Central memory CD8-positive, alpha-beta T cell (primary cell): ENCODE results near the gene CARD16.
A peak's percentile ranks its signal among the peaks of the same experiment; 100 is the strongest.
"Not testable (repeated sequence)": the region's sequence is repeated elsewhere in the genome, so short reads cannot be mapped to it uniquely, and the experiment has no call there.

Source experiments
- ATAC-seq: fragments of 150-1000 bp; cut with Tn5 transposase; replicated peaks from 2 replicates; pipeline ENCODE4 v1.10.0; 2022; ENCODE audit warnings: mild to moderate bottlenecking, moderate FRiP score, moderate number of reproducible peaks; ENCODE audit not compliant: poor library complexity, severe bottlenecking; ENCODE audit errors: extremely low read depth
- DNase-seq, 2 donors: peaks; one replicate each; pipeline ENCODE4 v3.0.0; 2021; ENCODE audit warnings: low spot score in 2 of 2
- H3K27ac Mint-ChIP-seq: one replicate; pipeline ENCODE4 v1.8.0; 2022; ENCODE audit warnings: low read depth, mild to moderate bottlenecking, moderate library complexity, mixed read lengths
- H3K27me3 Mint-ChIP-seq: one replicate; pipeline ENCODE4 v1.8.0; 2022; ENCODE audit warnings: mixed read lengths
- H3K36me3 Mint-ChIP-seq: one replicate; pipeline ENCODE4 v1.8.0; 2022; ENCODE audit warnings: mild to moderate bottlenecking, moderate library complexity, mixed read lengths; ENCODE audit not compliant: insufficient read depth
- H3K4me1 Mint-ChIP-seq: one replicate; pipeline ENCODE4 v1.8.0; 2022; ENCODE audit warnings: mixed read lengths
- H3K4me3 Mint-ChIP-seq: one replicate; pipeline ENCODE4 v1.8.0; 2022; ENCODE audit warnings: mild to moderate bottlenecking, moderate library complexity, mixed read lengths
- H3K9me3 Mint-ChIP-seq: one replicate; pipeline ENCODE4 v1.8.0; 2022; ENCODE audit warnings: mixed read lengths

Gene CARD16

GRCh38 chr11:105070306-105070705, 25.2 kb upstream of the CARD16 start:
- no peak overlapping the region for H3K27ac Mint-ChIP-seq
- H3K9me3 Mint-ChIP-seq = no peaks in the 10 kb centered on the region

GRCh38 chr11:105069749-105070148, 24.6 kb upstream of the CARD16 start:
- not testable (repeated sequence) for H3K36me3 Mint-ChIP-seq, H3K9me3 Mint-ChIP-seq, H3K4me3 Mint-ChIP-seq, H3K27ac Mint-ChIP-seq, H3K27me3 Mint-ChIP-seq, DNase-seq
- H3K4me1 Mint-ChIP-seq = peaks cover 16% of the 10 kb centered on the region
- ATAC-seq = peak; percentile 32

More at GRCh38 chr11:105070306-105070705, 25.2 kb upstream of the CARD16 start:
- peak overlapping the region; percentile 74 for H3K4me3 Mint-ChIP-seq
- DNase-seq (no peak), ATAC-seq (no peak)
- no peaks in the 10 kb centered on the region for H3K27me3 Mint-ChIP-seq
- H3K36me3 Mint-ChIP-seq = no peaks in the 10 kb centered on the region
- H3K4me1 Mint-ChIP-seq = peaks cover 16% of the 10 kb centered on the region

GRCh38 chr11:105063245-105063941, 18.3 kb upstream of the CARD16 start:
- H3K27ac Mint-ChIP-seq, H3K36me3 Mint-ChIP-seq, H3K27me3 Mint-ChIP-seq, H3K4me1 Mint-ChIP-seq, H3K9me3 Mint-ChIP-seq, DNase-seq, H3K4me3 Mint-ChIP-seq, ATAC-seq: not testable (repeated sequence)

- H3K27ac Mint-ChIP-seq = no peak overlapping the region
- DNase-seq (no peak), ATAC-seq (no peak)
- no peaks in the 10 kb centered on the region for H3K9me3 Mint-ChIP-seq
- no peaks in the 10 kb centered on the region for H3K4me1 Mint-ChIP-seq
- H3K36me3 Mint-ChIP-seq = peaks cover 3% of the 10 kb centered on the region
- H3K4me3 Mint-ChIP-seq = no peak overlapping the region
- H3K27me3 Mint-ChIP-seq = no peaks in the 10 kb centered on the region
Measured at GRCh38 chr11:105057432-105057831, 12.3 kb upstream of the CARD16 start.

GRCh38 chr11:105056446-105056845, 11.3 kb upstream of the CARD16 start:
- no peak for DNase-seq
- Mint-ChIP-seq H3K27me3 (no peaks in the 10 kb centered on the region), H3K4me1 (no peaks in the 10 kb centered on the region), H3K4me3 (no peak overlapping the region), H3K9me3 (no peaks in the 10 kb centered on the region), H3K27ac (no peak overlapping the region), H3K36me3 (peaks cover under 1% of the 10 kb centered on the region)
- ATAC-seq = no peak

GRCh38 chr11:105054723-105055493, 9.8 kb upstream of the CARD16 start:
- ATAC-seq (no peak), DNase-seq (no peak)
- Mint-ChIP-seq H3K9me3 (no peaks in the 10 kb centered on the region), H3K4me1 (no peaks in the 10 kb centered on the region), H3K36me3 (no peaks in the 10 kb centered on the region), H3K27me3 (no peaks in the 10 kb centered on the region), H3K4me3 (no peak overlapping the region), H3K27ac (no peak overlapping the region)

- no peaks in the 10 kb centered on the region for H3K9me3 Mint-ChIP-seq
- no peak for DNase-seq
- no peaks in the 10 kb centered on the region for H3K27me3 Mint-ChIP-seq
- H3K4me3 Mint-ChIP-seq = no peak overlapping the region
- no peak for ATAC-seq
- no peaks in the 10 kb centered on the region for H3K4me1 Mint-ChIP-seq
- H3K36me3 Mint-ChIP-seq = no peaks in the 10 kb centered on the region
- no peak overlapping the region for H3K27ac Mint-ChIP-seq
Measured at GRCh38 chr11:105052487-105052886, 7.4 kb upstream of the CARD16 start.

- no peak overlapping the region for H3K4me3 Mint-ChIP-seq
- no peaks in the 10 kb centered on the region for H3K36me3 Mint-ChIP-seq
- no peaks in the 10 kb centered on the region for H3K4me1 Mint-ChIP-seq
- DNase-seq (no peak), ATAC-seq (no peak)
- no peak overlapping the region for H3K27ac Mint-ChIP-seq
- H3K9me3 Mint-ChIP-seq = no peaks in the 10 kb centered on the region
- H3K27me3 Mint-ChIP-seq = no peaks in the 10 kb centered on the region
Measured at GRCh38 chr11:105051559-105051958, 6.4 kb upstream of the CARD16 start.

- no peaks in the 10 kb centered on the region for H3K36me3 Mint-ChIP-seq
- no peaks in the 10 kb centered on the region for H3K27me3 Mint-ChIP-seq
- peaks cover 15% of the 10 kb centered on the region for H3K4me1 Mint-ChIP-seq
Measured at GRCh38 chr11:105049481-105049880, 4.3 kb upstream of the CARD16 start.

GRCh38 chr11:105046898-105047579, 1.9 kb upstream of the CARD16 start:
- Mint-ChIP-seq H3K27me3 (no peaks in the 10 kb centered on the region), H3K4me1 (peaks cover 35% of the 10 kb centered on the region), H3K4me3 (no peak overlapping the region), H3K27ac (peak overlapping the region; percentile 77), H3K36me3 (no peaks in the 10 kb centered on the region), H3K9me3 (no peaks in the 10 kb centered on the region)
- ATAC-seq = no peak
- DNase-seq = no peak

More at GRCh38 chr11:105049481-105049880, 4.3 kb upstream of the CARD16 start:
- no peak for ATAC-seq
- no peak overlapping the region for H3K4me3 Mint-ChIP-seq
- no peak for DNase-seq
- no peaks in the 10 kb centered on the region for H3K9me3 Mint-ChIP-seq
- H3K27ac Mint-ChIP-seq = no peak overlapping the region

- Mint-ChIP-seq H3K36me3 (peaks cover 1% of the 10 kb centered on the region), H3K4me3 (peak overlapping the region; percentile 90), H3K9me3 (no peaks in the 10 kb centered on the region), H3K27me3 (no peaks in the 10 kb centered on the region), H3K27ac (peak overlapping the region; percentile 93), H3K4me1 (peaks cover 41% of the 10 kb centered on the region)
- ATAC-seq (no peak), DNase-seq (no peak)
Measured at GRCh38 chr11:105045676-105046296, 651 bp upstream of the CARD16 start.

- H3K27me3 Mint-ChIP-seq = no peaks in the 10 kb centered on the region
- ATAC-seq (no peak), DNase-seq (no peak)
- peaks cover 10% of the 10 kb centered on the region for H3K36me3 Mint-ChIP-seq
- H3K4me1 Mint-ChIP-seq = peaks cover 47% of the 10 kb centered on the region
- H3K27ac Mint-ChIP-seq = peak overlapping the region; percentile 93
- H3K9me3 Mint-ChIP-seq = no peaks in the 10 kb centered on the region
- peak overlapping the region; percentile 90 for H3K4me3 Mint-ChIP-seq
Measured at GRCh38 chr11:105042178-105042577, 3.0 kb downstream of the CARD16 start.
